ENCODE data around the gene ZNF165. TPM values are rescaled to one million over a fixed set of nuclear protein-coding genes. Genes with fewer than 3 reads are reported as not detected.

Gene ZNF165
- total and polyA plus RNA-seq, 2 of the 13 experiments (the other 11 are each of a cell fraction or from before 2014, with no cell fraction given) = 0.58 to 8.6 TPM

DNA sequence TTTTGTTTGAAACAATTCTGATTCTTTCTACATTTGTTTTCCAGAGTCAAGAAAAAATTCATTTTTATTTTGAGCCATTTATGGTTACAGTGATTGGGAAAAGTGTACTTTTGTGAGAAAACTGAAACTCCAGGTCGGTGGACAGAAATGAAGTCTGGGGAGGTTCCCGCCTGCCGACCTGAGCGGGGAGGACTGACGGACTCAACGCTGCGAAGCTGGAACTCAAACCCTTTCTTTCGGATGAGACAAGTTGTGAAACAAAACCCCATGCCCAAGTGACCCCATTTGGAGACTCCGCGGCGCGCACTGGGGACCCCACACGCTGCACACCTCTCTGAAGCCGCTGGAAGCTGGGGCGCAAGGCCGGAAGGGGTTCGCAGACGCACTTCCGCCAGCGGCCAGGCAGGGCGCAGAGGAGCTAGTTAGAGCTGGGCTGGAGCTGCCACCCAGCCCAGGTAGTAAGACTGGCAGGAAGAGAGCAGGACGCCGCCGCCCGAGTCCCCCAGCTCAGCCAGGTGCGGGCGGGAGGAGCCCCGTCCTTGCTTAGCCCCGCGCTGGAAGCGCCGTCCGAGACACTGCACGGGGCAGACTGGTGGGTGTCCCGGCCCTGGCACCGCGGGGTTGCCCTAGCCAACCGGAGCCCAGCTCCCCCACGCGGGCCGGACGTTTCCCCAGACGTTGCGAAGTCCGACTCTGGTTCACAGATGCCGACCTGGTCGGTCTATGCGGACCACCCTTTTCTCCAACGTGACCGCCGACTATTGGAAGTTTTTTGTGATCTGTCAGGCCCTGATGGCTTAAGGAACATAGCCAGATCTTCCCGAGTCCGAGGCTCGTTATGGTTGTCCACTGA lies 24.2 kb downstream of the ZNF165 start (continued):
- TF ChIP-seq ZNF235 (CRISPR knock-in tag; IDR thresholded peaks at IDR 0.05; ENCODE audit: borderline replicate concordance) (no peak), ELF3 (CRISPR knock-in tag; IDR thresholded peaks at IDR 0.05) (peak; percentile 69), SYNCRIP (IDR thresholded peaks at IDR 0.05; ENCODE audit: insufficient read depth, low read depth, low read length) (no peak), PAF1 (CRISPR knock-in tag; IDR thresholded peaks at IDR 0.05) (no peak), ZNF44 (CRISPR knock-in tag; IDR thresholded peaks at IDR 0.05) (peak; percentile 91), THAP11 (CRISPR knock-in tag; IDR thresholded peaks at IDR 0.05) (peak; percentile 87), CEBPB (IDR thresholded peaks at IDR 0.05; ENCODE audit: borderline replicate concordance, low read depth, low read length) (no peak), ZNF446 (CRISPR knock-in tag; IDR thresholded peaks at IDR 0.05) (no peak), ZNF501 (CRISPR knock-in tag; IDR thresholded peaks at IDR 0.05) (peak; percentile 97), ZFP90 (CRISPR knock-in tag; IDR thresholded peaks at IDR 0.05; ENCODE audit: borderline replicate concordance) (peak; percentile 87), FOSL2 (CRISPR knock-in tag; IDR thresholded peaks at IDR 0.05) (no peak), KMT2A (CRISPR knock-in tag; IDR thresholded peaks at IDR 0.05) (peak; percentile 92), HOXA9 (CRISPR knock-in tag; IDR thresholded peaks at IDR 0.05; ENCODE audit: borderline replicate concordance) (no peak), ZSCAN12 (CRISPR knock-in tag; IDR thresholded peaks at IDR 0.05) (peak; percentile 81), RFX1 (IDR thresholded peaks at IDR 0.05) (no peak), NCOA5 (CRISPR knock-in tag; IDR thresholded peaks at IDR 0.05) (no peak), NFKBIZ (CRISPR knock-in tag; IDR thresholded peaks at IDR 0.05) (0 out of 2 replicates have a peak, but pooled peaks have one; percentile 65), ZNF747 (CRISPR knock-in tag; IDR thresholded peaks at IDR 0.05; ENCODE audit: borderline replicate concordance) (peak; percentile 91), ASH2L (IDR thresholded peaks at IDR 0.05; ENCODE audit: insufficient read length, low read depth, low read length) (peak; percentile 85), ZNF547 (CRISPR knock-in tag; IDR thresholded peaks at IDR 0.05) (peak; percentile 88), SNRNP70 (IDR thresholded peaks at IDR 0.05; ENCODE audit: low read depth, low read length) (no peak), ZSCAN30 (CRISPR knock-in tag; IDR thresholded peaks at IDR 0.05) (no peak), NR3C1 (CRISPR knock-in tag; IDR thresholded peaks at IDR 0.05) (no peak), NFIC (IDR thresholded peaks at IDR 0.05; ENCODE audit: low read length) (no peak)
- TF ChIP-seq, protein P1, sequence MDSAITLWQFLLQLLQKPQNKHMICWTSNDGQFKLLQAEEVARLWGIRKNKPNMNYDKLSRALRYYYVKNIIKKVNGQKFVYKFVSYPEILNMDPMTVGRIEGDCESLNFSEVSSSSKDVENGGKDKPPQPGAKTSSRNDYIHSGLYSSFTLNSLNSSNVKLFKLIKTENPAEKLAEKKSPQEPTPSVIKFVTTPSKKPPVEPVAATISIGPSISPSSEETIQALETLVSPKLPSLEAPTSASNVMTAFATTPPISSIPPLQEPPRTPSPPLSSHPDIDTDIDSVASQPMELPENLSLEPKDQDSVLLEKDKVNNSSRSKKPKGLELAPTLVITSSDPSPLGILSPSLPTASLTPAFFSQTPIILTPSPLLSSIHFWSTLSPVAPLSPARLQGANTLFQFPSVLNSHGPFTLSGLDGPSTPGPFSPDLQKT (CRISPR knock-in tag; IDR thresholded peaks at IDR 0.05; ENCODE audit: borderline replicate concordance) = no peak
- TF ChIP-seq, protein P2, sequence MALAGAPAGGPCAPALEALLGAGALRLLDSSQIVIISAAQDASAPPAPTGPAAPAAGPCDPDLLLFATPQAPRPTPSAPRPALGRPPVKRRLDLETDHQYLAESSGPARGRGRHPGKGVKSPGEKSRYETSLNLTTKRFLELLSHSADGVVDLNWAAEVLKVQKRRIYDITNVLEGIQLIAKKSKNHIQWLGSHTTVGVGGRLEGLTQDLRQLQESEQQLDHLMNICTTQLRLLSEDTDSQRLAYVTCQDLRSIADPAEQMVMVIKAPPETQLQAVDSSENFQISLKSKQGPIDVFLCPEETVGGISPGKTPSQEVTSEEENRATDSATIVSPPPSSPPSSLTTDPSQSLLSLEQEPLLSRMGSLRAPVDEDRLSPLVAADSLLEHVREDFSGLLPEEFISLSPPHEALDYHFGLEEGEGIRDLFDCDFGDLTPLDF (CRISPR knock-in tag; IDR thresholded peaks at IDR 0.05) = peak; percentile 72
- TF ChIP-seq, protein P3, sequence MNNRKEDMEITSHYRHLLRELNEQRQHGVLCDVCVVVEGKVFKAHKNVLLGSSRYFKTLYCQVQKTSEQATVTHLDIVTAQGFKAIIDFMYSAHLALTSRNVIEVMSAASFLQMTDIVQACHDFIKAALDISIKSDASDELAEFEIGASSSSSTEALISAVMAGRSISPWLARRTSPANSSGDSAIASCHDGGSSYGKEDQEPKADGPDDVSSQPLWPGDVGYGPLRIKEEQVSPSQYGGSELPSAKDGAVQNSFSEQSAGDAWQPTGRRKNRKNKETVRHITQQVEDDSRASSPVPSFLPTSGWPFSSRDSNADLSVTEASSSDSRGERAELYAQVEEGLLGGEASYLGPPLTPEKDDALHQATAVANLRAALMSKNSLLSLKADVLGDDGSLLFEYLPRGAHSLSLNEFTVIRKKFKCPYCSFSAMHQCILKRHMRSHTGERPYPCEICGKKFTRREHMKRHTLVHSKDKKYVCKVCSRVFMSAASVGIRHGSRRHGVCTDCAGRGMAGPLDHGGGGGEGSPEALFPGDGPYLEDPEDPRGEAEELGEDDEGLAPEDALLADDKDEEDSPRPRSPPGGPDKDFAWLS (CRISPR knock-in tag; IDR thresholded peaks at IDR 0.05; ENCODE audit: borderline replicate concordance) = peak; percentile 22; the same call in 1 of the 2 replicates

All from HepG2 (cell line).